AG10803 (cell line): ENCODE results near the gene ITPR2.
"Not testable (repeated sequence)": the region's sequence is repeated elsewhere in the genome, so short reads cannot be mapped to it uniquely, and the experiment has no call there.

Source experiments
- DNase-seq: peaks from one replicate; pipeline ENCODE4 v3.0.0; 2010; ENCODE audit warnings: low read depth
- H3K4me3 ChIP-seq: 2 replicates; pipeline ENCODE4 v1.5.1; 2011; ENCODE audit warnings: mild to moderate bottlenecking, low read length, control low read depth
- CTCF ChIP-seq: conservative IDR thresholded peaks from 2 replicates; pipeline ENCODE4 v1.5.1; 2011; ENCODE audit warnings: mild to moderate bottlenecking, low read length, control low read depth, inconsistent platforms

Gene ITPR2

GRCh38 chr12:26441434-26441833 lies 391.6 kb downstream of the ITPR2 start:
- no peak for TF ChIP-seq CTCF
- DNase-seq: no peak
- no peak overlapping the region for H3K4me3 ChIP-seq

DNA sequence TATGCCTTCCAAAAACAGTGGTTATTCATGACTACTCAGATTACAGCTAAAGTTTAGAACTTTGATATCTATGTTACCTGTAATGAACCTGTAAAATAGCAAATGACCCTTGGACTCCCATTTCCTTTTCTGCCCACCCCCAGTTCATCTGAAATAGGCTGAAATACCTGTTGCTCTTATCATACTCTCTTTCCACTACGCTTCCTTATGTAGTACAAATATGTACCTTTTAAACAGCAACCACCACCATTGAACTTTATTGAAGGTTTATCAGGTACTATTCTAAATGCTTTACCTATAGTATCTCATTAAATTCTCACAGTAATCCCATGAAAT lies 398.0 kb downstream of the ITPR2 start:
- no peak for DNase-seq
- no peak overlapping the region for H3K4me3 ChIP-seq
- no peak for TF ChIP-seq CTCF

GRCh38 chr12:26434299-26435068 lies 398.5 kb downstream of the ITPR2 start:
- TF ChIP-seq CTCF: peak; percentile 97
- DNase-seq: peak; percentile 71
- no peak overlapping the region for H3K4me3 ChIP-seq

- not testable (repeated sequence) for H3K4me3 ChIP-seq
Measured at GRCh38 chr12:26433701-26434100, 399.3 kb downstream of the ITPR2 start.

GRCh38 chr12:26431211-26431610 lies 401.8 kb downstream of the ITPR2 start:
- TF ChIP-seq CTCF: no peak
- no peak overlapping the region for H3K4me3 ChIP-seq
- no peak for DNase-seq

More at GRCh38 chr12:26433701-26434100, 399.3 kb downstream of the ITPR2 start:
- not testable (repeated sequence) for DNase-seq

- not testable (repeated sequence) for DNase-seq, H3K4me3 ChIP-seq
Measured at GRCh38 chr12:26430596-26430995, 402.4 kb downstream of the ITPR2 start.

DNA sequence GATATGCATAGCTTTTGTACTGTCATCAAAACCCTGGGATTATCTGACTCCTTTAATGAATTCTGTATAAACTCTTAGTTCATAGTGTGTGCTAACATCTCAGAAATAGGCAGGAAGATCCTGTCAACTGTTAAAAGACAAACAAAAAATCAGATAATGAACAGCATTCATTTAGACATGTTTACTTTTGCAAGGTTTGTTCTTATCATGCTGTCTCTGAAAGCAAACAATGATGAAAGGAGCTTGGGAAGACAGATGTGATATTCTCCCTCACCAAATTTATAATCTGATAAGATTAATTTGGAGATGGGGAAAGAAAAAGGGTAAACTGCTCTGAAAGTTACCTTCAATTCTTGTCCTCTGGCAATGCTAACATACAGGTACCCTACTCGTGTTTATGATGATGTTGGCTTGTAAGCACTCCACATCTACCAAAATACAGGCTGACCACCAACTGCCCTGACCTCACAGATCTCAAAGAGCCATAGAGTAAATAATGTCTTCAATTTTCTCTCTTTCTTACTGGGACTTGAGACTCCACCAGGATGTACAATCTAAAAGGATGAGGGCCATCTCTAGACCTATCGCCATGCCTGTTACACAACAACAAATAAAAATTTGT lies 403.8 kb downstream of the ITPR2 start:
- TF ChIP-seq CTCF: no peak
- DNase-seq: no peak
- no peak overlapping the region for H3K4me3 ChIP-seq

GRCh38 chr12:26428420-26428819 lies 404.6 kb downstream of the ITPR2 start:
- peak; percentile 15 for DNase-seq
- no peak for TF ChIP-seq CTCF
- no peak overlapping the region for H3K4me3 ChIP-seq
